ENCODE results near the gene COA8. TPM values are rescaled to one million over a fixed set of nuclear protein-coding genes. Genes with fewer than 3 reads are reported as not detected.

COA8 gene
- total and polyA plus RNA-seq, 2 of the 13 experiments (the other 11 are each of a cell fraction or from before 2014, with no cell fraction given): 10.9 to 25.1 TPM

DNA sequence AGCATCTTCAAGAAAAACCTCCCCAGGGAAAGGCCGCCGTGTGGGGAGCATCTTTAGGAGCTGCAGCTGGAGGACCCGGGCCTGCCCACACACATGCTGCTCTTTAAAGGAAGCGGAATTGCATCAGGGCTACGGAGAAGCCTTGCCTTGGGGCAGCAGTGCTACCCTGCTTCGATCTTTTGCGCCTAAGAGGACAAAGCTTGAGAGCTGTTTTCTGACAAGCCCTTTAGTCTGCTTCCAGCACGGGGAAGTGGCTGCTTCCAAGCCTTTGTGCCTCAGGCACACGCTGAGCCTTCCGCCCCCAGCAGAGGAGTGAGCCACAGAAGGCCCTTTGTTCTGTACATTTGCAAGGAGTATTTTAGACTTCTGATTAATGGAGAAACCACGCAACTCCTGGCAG is 31.5 kb downstream of the COA8 start (continued):
- TF ChIP-seq, protein P1, sequence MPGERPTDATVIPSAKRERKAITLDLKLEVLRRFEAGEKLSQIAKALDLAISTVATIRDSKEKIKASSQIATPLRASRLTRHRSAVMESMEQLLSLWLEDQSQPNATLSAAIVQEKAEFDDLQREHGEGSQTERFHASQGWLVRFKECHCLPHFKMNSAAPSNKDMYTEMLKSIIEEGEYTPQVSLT (CRISPR knock-in tag; IDR thresholded peaks at IDR 0.05; ENCODE audit: borderline replicate concordance, low read depth): no peak
- TF ChIP-seq ZFX (CRISPR knock-in tag; IDR thresholded peaks at IDR 0.05; ENCODE audit: low read depth) (peak; percentile 33; the same call in 1 of the 2 replicates), GATAD2A (CRISPR knock-in tag; IDR thresholded peaks at IDR 0.05) (0 out of 2 replicates have a peak, but pooled peaks have one; percentile 33), ZFP90 (CRISPR knock-in tag; IDR thresholded peaks at IDR 0.05; ENCODE audit: borderline replicate concordance) (no peak), SNAPC2 (CRISPR knock-in tag; IDR thresholded peaks at IDR 0.05) (no peak), MIER2 (CRISPR knock-in tag; IDR thresholded peaks at IDR 0.05) (no peak), ZNF292 (CRISPR knock-in tag; IDR thresholded peaks at IDR 0.05; ENCODE audit: borderline replicate concordance, low read depth) (peak; percentile 56; the same call in 1 of the 2 replicates)
- TF ChIP-seq, protein P2, sequence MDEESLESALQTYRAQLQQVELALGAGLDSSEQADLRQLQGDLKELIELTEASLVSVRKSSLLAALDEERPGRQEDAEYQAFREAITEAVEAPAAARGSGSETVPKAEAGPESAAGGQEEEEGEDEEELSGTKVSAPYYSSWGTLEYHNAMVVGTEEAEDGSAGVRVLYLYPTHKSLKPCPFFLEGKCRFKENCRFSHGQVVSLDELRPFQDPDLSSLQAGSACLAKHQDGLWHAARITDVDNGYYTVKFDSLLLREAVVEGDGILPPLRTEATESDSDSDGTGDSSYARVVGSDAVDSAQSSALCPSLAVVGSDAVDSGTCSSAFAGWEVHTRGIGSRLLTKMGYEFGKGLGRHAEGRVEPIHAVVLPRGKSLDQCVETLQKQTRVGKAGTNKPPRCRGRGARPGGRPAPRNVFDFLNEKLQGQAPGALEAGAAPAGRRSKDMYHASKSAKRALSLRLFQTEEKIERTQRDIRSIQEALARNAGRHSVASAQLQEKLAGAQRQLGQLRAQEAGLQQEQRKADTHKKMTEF (CRISPR knock-in tag; IDR thresholded peaks at IDR 0.05): no peak
- TF ChIP-seq, protein P3, sequence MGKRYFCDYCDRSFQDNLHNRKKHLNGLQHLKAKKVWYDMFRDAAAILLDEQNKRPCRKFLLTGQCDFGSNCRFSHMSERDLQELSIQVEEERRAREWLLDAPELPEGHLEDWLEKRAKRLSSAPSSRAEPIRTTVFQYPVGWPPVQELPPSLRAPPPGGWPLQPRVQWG (CRISPR knock-in tag; IDR thresholded peaks at IDR 0.05; ENCODE audit: borderline replicate concordance, low read depth): no peak
- TF ChIP-seq, protein P4, sequence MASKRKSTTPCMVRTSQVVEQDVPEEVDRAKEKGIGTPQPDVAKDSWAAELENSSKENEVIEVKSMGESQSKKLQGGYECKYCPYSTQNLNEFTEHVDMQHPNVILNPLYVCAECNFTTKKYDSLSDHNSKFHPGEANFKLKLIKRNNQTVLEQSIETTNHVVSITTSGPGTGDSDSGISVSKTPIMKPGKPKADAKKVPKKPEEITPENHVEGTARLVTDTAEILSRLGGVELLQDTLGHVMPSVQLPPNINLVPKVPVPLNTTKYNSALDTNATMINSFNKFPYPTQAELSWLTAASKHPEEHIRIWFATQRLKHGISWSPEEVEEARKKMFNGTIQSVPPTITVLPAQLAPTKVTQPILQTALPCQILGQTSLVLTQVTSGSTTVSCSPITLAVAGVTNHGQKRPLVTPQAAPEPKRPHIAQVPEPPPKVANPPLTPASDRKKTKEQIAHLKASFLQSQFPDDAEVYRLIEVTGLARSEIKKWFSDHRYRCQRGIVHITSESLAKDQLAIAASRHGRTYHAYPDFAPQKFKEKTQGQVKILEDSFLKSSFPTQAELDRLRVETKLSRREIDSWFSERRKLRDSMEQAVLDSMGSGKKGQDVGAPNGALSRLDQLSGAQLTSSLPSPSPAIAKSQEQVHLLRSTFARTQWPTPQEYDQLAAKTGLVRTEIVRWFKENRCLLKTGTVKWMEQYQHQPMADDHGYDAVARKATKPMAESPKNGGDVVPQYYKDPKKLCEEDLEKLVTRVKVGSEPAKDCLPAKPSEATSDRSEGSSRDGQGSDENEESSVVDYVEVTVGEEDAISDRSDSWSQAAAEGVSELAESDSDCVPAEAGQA (IDR thresholded peaks at IDR 0.05; ENCODE audit: low read depth): no peak
- TF ChIP-seq, protein P4 (CRISPR knock-in tag; IDR thresholded peaks at IDR 0.05; ENCODE audit: borderline replicate concordance): no peak
- TF ChIP-seq, protein P5, sequence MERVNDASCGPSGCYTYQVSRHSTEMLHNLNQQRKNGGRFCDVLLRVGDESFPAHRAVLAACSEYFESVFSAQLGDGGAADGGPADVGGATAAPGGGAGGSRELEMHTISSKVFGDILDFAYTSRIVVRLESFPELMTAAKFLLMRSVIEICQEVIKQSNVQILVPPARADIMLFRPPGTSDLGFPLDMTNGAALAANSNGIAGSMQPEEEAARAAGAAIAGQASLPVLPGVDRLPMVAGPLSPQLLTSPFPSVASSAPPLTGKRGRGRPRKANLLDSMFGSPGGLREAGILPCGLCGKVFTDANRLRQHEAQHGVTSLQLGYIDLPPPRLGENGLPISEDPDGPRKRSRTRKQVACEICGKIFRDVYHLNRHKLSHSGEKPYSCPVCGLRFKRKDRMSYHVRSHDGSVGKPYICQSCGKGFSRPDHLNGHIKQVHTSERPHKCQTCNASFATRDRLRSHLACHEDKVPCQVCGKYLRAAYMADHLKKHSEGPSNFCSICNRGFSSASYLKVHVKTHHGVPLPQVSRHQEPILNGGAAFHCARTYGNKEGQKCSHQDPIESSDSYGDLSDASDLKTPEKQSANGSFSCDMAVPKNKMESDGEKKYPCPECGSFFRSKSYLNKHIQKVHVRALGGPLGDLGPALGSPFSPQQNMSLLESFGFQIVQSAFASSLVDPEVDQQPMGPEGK (CRISPR knock-in tag; IDR thresholded peaks at IDR 0.05): 0 out of 2 replicates have a peak, but pooled peaks have one; percentile 20
- TF ChIP-seq, protein P6, sequence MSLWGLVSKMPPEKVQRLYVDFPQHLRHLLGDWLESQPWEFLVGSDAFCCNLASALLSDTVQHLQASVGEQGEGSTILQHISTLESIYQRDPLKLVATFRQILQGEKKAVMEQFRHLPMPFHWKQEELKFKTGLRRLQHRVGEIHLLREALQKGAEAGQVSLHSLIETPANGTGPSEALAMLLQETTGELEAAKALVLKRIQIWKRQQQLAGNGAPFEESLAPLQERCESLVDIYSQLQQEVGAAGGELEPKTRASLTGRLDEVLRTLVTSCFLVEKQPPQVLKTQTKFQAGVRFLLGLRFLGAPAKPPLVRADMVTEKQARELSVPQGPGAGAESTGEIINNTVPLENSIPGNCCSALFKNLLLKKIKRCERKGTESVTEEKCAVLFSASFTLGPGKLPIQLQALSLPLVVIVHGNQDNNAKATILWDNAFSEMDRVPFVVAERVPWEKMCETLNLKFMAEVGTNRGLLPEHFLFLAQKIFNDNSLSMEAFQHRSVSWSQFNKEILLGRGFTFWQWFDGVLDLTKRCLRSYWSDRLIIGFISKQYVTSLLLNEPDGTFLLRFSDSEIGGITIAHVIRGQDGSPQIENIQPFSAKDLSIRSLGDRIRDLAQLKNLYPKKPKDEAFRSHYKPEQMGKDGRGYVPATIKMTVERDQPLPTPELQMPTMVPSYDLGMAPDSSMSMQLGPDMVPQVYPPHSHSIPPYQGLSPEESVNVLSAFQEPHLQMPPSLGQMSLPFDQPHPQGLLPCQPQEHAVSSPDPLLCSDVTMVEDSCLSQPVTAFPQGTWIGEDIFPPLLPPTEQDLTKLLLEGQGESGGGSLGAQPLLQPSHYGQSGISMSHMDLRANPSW (CRISPR knock-in tag; IDR thresholded peaks at IDR 0.05; ENCODE audit: borderline replicate concordance): no peak

Measured in HepG2 (cell line).